Upper lobe of left lung (tissue), 4 donors: ENCODE data around the gene ULK1.

ENCODE experiments used
- EP300 ChIP-seq, 4 donors: sonication (generic); formaldehyde crosslinking; IDR thresholded peaks; one replicate each; pipeline ENCODE4 v1.5.1; 2017; ENCODE audit warnings: antibody characterized with exemption in 4 of 4, control low read depth in 2 of 4
- POLR2A ChIP-seq, 4 donors: fragments of 450-650 bp; IDR thresholded peaks; one replicate each; pipeline ENCODE4 v1.5.1; 2016 to 2017; ENCODE audit warnings: antibody characterized with exemption in 4 of 4, mild to moderate bottlenecking in 2 of 4
- POLR2AphosphoS5 ChIP-seq, 2 donors: sonication (generic); formaldehyde crosslinking; IDR thresholded peaks; one replicate each; pipeline ENCODE4 v1.5.1; 2017; ENCODE audit warnings: antibody characterized with exemption in 2 of 2
- TF ChIP-seq, protein P1 (sequence below), 6 experiments: fragments of 450-650 bp in 4 of 6; fragments of 200-600 bp in 2 of 6; sonication (generic) in 2 of 6; IDR thresholded peaks; one replicate each; pipeline ENCODE4 v1.5.1; 2016 to 2019; ENCODE audit warnings: antibody characterized with exemption in 6 of 6

DNA sequence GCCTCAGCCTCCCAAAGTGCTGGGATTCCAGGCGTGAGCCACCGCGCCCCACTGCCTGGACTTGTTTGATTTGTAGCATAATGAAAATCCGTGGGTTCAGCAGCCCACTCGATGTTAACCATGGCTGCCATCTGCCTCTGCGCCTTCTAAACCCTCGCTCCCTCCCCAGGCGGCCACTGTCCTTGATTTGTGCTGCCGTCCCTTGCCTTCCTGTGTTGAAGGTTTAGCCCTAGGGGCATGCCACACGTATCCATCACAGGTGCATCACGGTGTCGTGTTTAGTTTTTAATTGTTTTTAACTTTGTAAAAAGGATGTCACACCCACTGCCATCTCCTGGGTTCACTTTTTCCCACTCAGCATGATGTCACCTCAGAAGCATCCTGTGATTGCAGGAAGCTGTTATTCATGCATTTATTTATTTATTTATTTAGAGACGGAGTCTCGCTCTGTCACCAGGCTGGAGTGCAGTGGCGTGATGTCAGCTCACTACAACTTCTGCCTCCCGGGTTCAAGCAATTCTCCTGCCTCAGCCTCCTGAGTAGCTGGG is 24.5 kb upstream of the ULK1 start:
- no peak for TF ChIP-seq POLR2AphosphoS5 (IDR thresholded peaks at IDR 0.05)
- TF ChIP-seq, protein P1, sequence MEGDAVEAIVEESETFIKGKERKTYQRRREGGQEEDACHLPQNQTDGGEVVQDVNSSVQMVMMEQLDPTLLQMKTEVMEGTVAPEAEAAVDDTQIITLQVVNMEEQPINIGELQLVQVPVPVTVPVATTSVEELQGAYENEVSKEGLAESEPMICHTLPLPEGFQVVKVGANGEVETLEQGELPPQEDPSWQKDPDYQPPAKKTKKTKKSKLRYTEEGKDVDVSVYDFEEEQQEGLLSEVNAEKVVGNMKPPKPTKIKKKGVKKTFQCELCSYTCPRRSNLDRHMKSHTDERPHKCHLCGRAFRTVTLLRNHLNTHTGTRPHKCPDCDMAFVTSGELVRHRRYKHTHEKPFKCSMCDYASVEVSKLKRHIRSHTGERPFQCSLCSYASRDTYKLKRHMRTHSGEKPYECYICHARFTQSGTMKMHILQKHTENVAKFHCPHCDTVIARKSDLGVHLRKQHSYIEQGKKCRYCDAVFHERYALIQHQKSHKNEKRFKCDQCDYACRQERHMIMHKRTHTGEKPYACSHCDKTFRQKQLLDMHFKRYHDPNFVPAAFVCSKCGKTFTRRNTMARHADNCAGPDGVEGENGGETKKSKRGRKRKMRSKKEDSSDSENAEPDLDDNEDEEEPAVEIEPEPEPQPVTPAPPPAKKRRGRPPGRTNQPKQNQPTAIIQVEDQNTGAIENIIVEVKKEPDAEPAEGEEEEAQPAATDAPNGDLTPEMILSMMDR (IDR thresholded peaks at IDR 0.05) = no peak
- no peak for TF ChIP-seq POLR2A (IDR thresholded peaks at IDR 0.05)
- TF ChIP-seq EP300 (IDR thresholded peaks at IDR 0.05) = no peak
